DMS153 (cell line): ENCODE results near the gene GNAI3.
"Not testable (repeated sequence)": the region's sequence is repeated elsewhere in the genome, so short reads cannot be mapped to it uniquely, and the experiment has no call there.

Source experiments
- DNase-seq: peaks from one replicate; lab custom pipeline; 2025; lab: John Stamatoyannopoulos, UW

The GNAI3 gene

DNA sequence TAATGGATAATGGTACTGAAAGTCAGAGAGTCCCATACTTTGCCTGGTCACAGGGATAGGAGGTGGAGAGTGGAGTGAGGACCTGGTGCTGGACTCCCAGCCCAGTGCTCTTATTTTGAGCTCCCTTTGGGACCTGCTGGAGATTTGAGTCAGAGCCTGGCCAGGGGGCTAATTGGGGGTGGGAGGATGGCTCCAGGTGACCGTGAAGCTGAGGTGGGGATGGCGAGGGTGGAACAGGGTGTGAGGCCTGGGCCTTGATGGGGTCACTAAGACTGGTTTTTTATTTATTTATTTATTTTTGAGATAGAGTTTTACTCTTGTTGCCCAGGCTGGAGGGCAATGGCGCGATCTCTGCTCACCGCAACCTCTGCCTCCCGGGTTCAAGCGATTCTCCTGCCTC lies 89.0 kb downstream of the GNAI3 start:
- DNase-seq, result no peak

DNA sequence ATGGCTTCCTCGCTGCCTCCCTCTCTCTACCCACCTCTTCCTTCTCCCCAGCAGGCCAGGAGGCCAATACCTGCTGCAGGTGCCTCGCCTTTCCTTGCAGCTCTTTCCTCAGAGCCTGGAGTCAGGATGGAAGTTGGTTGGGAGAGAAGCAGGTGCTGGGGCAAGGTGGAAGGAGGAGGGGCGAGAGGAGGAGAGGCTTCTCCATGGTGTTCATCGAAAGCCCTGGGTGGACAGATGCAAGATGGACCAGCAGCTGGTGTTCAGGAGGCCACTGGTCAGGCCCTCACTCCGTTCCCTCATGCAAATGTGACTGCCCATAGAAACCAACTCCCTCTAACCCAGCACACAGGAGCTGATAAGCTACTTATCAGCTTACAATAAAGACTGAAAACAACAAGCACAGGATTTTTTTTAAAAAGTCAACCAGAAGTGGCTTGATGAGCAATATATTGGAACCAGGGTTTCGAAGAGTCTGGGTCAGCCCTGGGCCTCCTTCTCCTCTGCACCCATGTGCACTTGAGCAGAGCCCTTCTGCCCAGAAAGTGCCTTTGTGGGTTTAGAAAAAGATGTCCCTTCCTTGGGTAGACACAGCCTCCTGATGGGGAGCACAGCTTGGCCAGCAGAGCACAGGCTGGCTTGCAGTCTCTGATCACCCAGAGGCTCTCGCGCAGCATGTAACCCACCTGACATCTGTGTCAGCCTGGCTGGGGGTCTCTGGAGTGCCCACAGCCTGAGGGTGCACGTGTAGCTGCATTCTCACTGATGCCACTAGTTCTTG lies 90.8 kb downstream of the GNAI3 start:
- DNase-seq, result no peak

DNA sequence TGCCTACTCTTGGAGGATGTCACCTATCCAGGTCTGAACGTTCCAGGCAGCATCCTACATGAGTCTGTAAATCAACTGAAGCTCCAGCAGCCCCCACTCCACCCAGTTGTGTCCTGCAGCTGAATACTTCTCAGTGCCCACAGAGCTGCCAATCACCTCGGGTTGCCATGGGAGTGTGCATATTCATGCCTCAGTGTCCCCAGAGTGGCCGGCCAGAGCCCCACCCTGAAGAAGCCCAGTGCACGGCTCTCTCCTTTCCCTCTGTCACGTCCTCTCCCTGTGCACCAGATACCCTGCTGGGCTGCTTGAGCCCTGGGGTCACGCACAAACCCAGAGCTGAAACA lies 91.4 kb downstream of the GNAI3 start:
- DNase-seq, result no peak

DNA sequence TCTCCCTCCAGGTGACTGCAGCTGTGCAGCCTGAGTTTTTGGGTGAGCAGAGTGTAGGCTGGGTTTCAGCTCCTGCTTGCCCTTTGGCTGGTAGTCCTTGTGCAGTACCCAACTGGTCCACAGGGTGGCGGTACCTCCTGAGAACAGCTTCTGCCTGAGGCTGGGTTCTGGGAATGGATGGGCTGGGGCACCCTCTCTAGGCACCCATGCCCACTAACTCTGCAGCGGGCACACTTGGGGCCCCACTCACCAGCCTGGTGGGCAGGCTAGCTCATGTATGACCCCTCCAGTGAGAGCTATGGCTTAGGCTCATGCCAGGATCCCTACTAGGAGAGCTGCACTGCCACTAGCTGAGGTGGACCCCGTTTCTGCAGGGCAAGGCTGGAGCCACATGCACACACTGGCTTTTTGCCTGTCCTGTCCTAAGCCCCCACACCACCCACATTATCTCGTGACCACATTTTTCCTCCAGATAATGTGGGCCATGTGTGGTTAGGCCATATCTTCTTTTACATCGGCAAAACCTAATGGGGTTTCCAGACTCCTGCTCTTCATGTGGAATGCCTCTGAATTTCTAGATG lies 92.0 kb downstream of the GNAI3 start:
- no peak for DNase-seq

DNA sequence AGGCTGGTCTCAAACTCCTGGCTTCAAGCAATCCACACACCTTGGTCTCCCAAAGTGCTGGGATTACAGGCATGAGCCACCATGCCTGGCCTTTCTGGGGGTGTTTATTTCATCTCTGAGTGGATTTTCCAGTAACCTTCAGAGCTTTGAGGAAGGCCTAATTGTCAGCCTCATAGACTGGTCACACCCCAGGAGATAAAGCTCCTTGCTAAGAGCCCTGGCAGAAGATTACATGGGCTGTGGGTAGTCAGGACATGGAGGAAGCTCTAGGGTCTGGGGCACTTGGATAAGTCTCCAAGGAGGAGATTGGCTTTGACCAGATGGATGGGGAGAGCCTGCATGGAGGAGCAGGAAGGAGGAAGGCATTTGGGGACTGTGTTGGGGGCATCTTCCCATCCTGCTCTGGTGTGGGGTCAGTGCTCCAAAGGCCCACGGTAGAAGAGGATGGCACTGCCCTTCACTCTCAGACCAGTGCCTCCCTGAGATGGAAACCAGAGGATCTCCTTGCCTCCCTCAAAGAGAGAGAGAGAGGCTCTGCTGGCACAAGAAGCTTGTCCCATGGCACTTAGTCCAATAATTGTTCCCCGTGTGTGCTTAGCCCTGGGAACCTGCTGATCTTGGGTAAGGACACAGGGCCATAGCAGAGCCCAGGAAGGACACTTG lies 92.8 kb downstream of the GNAI3 start:
- no peak for DNase-seq

DNA sequence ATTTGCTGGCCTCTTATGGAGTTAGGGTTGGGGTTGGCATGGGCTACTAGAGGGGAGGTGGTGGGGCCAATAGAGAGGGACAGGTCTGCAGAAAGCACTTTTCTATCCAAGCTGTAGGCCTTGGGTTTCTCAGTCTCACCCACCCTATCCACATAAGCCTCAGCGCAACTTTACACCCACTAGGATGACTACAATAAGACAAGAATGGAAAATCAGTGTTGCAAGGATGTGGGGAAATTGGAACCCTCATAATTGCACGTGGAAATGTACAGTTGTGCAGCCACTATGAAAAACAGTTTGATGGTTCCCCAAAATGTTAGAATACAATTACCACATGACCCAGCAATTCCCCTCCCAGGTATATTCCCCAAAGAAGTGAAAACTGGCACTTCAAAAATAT lies 93.4 kb downstream of the GNAI3 start:
- DNase-seq, result no peak

DNA sequence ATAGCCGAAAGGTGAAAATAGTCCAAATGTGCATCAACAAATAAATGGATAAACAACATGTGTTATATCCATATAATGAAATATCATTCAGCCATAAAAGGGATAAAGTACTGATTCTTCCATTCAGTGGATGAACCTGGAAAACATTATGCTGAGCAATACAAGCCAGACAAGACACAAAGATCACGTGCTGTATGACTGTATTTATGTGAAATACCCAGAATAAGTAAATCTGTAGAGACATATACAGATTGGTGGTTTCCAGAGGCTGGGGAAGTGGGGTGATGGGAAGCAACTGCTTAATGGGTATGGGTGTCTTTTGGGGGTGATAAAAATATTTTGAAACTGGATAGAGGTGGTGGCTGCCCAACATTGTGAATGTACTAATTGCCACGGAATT lies 94.2 kb downstream of the GNAI3 start:
- no peak for DNase-seq

DNA sequence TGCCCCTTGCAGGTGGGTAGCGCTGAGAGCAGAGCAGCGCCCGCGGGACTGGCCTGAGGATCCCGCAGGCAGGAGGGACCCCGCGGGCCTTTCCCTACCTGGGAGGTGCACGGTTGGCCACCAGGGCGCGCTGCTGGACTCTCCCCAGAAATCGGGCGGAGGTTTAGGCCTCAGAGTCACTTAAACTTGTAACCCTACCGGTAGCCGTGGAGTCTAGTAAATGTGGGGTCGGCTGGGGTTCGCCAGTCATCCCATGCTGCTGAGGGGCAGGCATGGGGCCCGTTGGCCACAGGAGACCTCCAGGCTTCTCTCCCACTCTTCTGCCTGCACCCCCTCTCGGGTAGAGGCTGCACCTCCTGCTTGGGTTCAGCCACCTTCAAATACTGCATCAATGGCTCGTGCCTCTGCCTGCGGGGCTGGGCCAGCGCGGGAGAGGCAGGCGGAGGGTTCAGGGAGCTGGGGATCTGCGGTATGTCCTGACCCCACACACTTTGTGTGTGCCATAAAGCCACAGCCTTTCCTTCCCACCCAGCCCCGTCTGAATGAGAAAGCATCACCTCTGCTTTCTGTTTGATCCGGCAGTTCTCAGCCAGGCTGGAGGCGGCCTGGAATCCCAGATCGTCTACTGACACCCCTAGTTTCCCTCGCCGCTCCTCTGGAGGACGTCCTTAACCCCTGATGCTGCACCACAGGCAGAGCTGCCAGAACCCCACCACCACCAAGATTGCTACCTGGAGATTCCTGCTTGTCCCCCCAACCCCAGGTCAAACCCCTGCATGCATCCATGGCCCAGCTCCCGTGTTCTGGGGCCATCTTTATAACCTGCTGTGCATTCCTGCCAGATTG lies 95.2 kb downstream of the GNAI3 start:
- DNase-seq, result peak; percentile 12

DNA sequence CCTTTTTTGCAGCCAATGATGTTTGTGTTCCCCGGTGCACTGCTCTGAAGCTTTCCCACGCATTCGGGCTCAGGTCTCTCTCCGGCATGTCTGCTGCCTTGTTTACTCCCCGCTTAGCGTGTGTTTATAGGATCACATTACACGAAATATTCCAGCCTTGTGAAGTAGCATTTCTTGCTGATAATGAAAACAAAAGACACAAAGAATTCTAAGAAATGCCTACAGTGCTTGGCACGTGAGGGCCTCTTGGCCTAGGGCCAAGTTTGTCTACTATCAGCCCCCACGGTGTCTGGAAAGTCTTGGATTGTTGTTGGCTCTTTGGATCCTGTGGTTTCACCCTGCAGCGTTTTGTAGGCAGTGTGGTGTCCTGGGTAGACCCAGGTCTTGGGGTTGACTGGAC lies 96.3 kb downstream of the GNAI3 start:
- DNase-seq, result no peak

DNA sequence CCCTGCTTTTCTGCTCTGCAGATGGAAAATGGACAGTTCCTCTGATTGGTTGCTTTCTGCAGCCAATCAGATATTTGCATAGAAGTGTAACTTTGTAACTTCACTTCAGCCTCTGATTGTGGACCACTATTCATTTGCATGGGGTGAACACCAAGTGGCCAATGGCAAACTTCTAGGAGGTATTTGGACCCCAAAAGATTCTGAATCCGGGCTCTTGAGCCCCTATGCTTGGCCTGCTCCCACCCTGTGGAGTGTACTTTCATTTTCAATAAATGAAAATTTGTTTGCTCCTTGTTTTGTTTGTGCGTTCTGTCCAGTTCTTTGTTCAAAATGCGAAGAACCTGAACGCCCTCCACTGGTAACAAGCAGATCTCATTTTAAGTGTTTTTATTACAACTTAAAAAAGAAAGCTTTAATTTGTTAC lies 101.1 kb downstream of the GNAI3 start:
- DNase-seq, result no peak

DNA sequence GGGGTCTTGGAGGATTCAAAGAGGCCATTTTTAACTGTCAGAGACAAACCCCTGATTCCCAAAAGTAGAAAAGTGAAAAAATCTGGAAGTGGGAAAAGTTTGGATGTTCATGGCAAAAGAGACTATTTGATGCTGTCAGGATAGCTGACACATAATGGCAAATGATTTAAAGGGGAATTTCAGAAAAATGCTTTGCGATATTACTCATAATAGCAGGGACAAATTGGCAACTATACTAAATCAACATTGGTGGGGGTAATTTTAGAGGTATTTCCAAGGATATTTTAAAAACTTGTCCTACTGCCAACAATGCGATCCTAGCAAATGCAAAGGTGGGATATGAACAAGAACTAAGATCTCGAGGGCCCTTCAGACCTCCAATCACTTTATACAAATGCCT lies 102.2 kb downstream of the GNAI3 start:
- no peak for DNase-seq

DNA sequence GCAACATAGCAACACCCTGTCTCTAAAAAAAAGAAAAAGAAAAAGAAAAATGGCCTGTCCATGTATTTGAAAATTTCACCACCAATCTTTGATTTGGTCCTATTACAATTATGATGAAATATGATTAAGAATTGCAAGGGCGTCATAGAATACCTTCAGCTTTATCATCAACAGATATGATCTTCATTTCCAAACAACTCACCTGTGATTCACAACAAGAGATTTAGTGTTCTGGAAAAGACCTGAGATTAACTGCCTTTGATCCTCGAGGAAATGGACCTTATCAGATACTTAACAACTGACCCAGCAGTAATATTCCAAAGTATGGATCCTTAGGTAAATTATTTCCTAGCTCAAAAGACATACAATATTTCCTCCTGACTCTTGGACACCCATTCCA lies 104.0 kb downstream of the GNAI3 start:
- DNase-seq, result no peak

DNA sequence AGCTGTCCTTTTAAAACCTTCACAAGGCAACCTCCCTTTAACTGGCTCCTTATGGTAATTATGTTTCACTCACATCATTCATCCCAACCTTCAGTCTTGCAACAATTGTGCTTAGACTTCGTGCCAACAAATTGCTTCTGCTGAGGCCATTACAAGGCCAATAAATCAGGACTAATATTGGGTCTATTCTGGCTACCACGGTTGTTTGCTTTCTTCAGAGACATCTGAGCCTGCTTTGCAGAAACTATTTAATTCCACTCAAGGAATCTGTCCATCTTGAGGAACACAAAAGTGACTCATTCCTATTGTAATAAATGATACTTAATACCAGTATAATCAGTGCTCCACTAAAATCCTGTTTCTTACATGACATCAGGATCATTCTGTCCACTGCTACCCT lies 104.9 kb downstream of the GNAI3 start:
- DNase-seq, result no peak

DNA sequence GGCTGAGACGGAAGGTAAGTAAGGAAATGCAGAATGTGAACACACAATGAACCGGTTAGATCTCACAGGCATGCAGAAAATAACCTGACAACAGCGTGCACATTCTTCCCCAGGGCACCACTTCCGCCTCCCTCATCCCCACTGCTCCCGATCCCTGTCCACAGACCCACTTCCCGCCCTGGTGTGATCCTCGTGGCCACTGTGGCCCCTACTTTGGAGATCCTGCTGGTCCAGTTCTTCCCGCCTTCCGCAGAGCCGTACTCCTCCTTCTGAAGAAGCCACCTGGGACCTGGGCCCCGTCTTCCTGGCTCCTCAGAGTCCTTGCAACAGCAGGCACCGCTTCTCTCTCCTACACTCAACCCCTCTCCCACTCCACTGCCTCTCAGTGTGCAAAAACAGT lies 106.1 kb downstream of the GNAI3 start:
- DNase-seq, result no peak

DNA sequence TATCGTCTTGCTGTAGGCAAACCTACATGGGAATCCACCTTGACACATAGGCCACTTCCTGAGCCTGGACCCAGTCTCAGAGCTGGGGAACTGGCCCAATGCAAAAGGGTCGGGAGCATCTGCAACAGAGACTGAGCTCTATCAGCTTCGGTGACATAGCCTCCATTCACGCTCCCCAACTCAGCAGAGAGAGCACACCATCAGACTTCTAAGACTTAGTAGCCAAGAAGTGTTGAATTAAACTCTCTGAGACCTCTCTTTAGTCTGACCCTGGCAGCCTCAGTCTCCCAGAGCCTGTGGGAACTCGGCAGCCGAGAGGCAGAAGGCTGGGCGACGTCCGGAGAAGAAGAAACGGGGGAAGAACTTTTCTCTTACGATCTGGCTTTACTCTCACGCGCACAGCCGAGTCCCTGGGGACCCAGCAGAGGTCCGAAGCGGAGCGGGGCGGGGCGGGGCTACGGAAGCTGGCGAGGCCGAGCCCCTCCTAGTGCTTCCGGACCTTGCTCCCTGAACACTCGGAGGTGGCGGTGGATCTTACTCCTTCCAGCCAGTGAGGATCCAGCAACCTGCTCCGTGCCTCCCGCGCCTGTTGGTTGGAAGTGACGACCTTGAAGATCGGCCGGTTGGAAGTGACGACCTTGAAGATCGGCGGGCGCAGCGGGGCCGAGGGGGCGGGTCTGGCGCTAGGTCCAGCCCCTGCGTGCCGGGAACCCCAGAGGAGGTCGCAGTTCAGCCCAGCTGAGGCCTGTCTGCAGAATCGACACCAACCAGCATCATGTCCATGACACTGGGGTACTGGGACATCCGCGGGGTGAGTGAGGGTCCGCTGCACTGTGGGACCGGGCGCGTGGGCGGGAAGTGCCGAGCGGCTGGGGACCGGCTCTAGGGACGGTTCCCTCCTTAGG lies 107.5 kb downstream of the GNAI3 start, which contains the start of gene GSTM4:
TSS of gene GSTM4 (plus strand) at position 485 of the 905 bp plus-strand sequence. CDS start at position 776, 291 bp downstream.
- no peak for DNase-seq

DNA sequence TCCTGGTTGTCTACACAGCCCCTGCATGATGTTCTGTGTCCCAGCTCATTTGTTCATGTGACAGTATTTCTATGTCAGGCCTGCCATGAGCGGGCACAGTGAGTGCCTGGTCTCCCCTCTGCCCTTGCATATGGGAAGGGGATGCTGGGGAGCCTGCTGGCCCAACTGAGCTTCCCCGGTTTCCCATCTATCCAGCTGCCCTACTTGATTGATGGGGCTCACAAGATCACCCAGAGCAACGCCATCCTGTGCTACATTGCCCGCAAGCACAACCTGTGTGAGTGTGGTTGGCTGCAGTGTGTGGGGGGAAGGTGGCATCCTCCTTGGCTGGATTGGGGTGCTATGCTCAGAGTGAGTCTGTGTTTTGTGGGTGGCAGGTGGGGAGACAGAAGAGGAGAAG lies 109.0 kb downstream of the GNAI3 start:
- no peak for DNase-seq

DNA sequence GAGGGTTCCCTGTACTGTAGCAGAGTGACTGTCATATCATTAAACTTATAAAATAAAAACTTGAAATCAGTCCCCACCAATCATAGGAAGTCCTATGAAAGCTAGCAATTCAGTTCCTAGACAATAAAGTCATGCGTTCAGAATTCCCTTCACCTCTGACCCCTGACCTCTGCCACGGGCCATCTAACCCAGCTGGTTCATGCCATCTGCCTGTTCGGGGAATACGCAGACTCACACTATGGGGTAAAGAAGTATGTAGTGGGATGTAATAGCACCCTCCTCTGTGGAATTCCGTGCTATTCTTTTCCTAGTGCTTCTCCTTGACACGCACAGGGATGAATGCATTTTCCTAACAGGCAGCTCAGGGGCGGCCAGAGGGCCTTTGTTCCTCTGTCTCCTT lies 109.6 kb downstream of the GNAI3 start:
- DNase-seq, result no peak

DNA sequence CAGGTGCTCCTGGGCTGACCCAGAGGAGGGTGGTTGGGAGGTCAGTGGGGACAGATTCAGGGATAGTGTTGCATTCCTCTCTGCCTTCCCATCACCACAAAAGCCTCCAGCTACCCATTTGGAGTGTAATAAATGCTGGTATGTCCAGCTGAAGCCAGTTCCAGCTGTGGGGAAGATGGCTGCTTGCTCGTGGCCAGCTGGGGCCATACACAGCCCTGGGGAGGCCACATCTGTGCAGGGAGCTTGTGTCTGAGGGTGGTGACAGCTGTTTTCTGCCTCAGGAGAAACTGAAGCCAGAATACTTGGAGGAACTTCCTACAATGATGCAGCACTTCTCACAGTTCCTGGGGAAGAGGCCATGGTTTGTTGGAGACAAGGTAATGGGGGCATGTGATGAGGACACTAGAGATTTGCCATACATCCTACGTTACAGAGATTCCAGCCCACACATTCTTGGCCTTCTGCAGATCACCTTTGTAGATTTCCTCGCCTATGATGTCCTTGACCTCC lies 110.2 kb downstream of the GNAI3 start:
- no peak for DNase-seq

DNA sequence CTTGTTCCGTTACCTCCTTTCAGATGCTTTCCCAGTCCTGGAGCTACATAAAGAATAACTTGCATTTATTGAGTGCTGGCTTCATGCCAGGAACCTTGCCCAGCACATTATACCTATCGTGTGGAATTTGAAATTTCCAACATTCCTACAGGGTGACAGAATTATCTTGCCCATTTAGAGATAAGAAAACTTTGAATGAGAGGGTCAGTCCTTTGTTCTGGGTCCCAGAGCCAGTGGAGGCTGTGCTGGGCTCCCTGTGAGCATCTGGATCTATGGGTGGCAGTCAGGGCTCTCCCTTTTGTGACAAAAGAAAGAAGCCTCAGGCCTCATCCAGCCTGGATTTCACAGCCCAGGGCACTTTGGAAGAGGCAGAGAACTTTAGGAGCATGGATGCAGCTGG lies 110.7 kb downstream of the GNAI3 start:
- no peak for DNase-seq

DNA sequence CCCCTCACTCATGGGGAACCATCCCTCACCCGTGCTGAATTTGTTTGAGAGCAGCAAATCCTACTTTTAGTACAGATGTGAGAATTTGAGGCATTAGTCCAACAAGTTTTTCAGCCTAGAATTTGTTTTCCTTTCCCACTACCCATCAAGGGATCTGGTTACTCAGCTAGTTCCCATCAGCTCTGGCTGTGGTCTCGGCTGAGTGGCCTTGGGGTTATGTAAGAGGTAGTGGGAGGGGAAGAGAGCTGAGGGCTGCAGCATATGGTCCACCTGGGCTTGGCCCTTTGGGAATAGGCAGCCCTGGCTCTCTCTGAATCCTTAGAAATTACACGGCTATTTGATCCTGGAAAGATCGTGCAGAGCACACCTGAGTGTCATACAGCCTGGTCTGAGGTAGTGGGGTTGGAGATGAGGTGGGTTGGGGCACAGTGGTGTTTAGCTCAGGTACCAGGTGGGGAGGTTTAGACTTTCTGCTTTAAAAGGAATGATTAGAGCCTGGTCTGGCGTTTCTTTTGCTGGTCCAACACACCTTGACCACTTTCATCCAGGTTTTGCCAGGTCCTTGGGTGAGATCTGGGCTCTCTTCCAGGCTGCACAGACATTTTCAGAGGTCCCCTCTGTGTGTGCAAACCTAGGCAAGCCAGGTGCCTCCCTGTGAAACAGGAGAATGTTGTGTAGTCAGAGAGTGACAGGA lies 111.7 kb downstream of the GNAI3 start:
- DNase-seq, result no peak

DNA sequence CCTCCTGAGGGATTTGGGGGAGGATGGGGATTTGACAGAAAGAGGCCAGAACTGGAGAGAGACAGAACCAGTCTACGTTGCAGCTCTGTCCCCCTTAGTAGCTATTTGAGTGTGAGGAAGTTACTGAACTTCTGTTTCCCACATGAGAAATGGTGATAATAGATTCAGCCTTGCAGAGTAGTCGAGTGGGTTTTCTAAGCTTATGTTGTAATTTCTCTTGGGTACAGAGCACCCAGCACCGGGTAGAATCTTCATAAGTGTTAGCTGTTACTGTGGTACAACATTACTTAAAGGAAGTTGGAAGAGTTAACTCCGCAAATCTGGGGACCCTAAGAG lies 112.2 kb downstream of the GNAI3 start:
- not testable (repeated sequence) for DNase-seq
